Measurements from ENCODE around the gene MCUR1. TPM values are rescaled to one million over a fixed set of nuclear protein-coding genes. Genes with fewer than 3 reads are reported as not detected.
A peak's percentile ranks its signal among the peaks of the same experiment; 100 is the strongest.

MCUR1 gene
- total RNA-seq, 2 experiments from 2014 or later, result 34.8 to 38.0 TPM

GRCh38 chr6:13814938-13815575, 700 bp upstream of the MCUR1 start:
- ATAC-seq, result no peak
- no peak for TF ChIP-seq CTCF (IDR thresholded peaks at IDR 0.05)
- intact Hi-C loops (cut with micrococcal nuclease), result no loop called here
- Mint-ChIP-seq H3K4me1 (ENCODE audit: low read depth) (peaks cover 28% of the 10 kb centered on the region), H3K27ac (peak overlapping the region; percentile 86), H3K36me3 (ENCODE audit: low read depth) (no peaks in the 10 kb centered on the region), H3K27me3 (peaks cover 3% of the 10 kb centered on the region), H3K9me3 (no peaks in the 10 kb centered on the region), H3K4me3 (peak overlapping the region; percentile 86)
- DNase-seq, result no peak
- ChIA-PET CTCF (interaction anchor here (1.1 to 5.9 kb wide), 2 partner anchors 20 to 252 kb away, joined by 3 to 43 read pairs; no protein-coding TSS in a partner anchor), POLR2A (interaction anchor here (1.0 kb wide), 1 partner anchor 26 kb away, joined by 3 read pairs; no protein-coding TSS in a partner anchor)

GRCh38 chr6:13813621-13814175, 659 bp downstream of the MCUR1 start:
- no peak for TF ChIP-seq CTCF (IDR thresholded peaks at IDR 0.05)
- no peak for DNase-seq
- H3K27ac Mint-ChIP-seq, result peak overlapping the region; percentile 76
- H3K27me3 Mint-ChIP-seq, result peaks cover 3% of the 10 kb centered on the region
- intact Hi-C loops (cut with micrococcal nuclease), result no loop called here
- peaks cover 28% of the 10 kb centered on the region for H3K4me1 Mint-ChIP-seq (ENCODE audit: low read depth)
- H3K4me3 Mint-ChIP-seq, result peak overlapping the region; percentile 86
- POLR2A ChIA-PET, result interaction anchor here (0.7 to 1.7 kb wide), 4 partner anchors 11 to 261 kb away, joined by 3 read pairs; no protein-coding TSS in a partner anchor
- CTCF ChIA-PET, result interaction anchor here (1.3 to 5.9 kb wide), 2 partner anchors 19 to 60 kb away, joined by 5 to 43 read pairs; no protein-coding TSS in a partner anchor
- H3K36me3 Mint-ChIP-seq (ENCODE audit: low read depth), result peaks cover under 1% of the 10 kb centered on the region
- no peaks in the 10 kb centered on the region for H3K9me3 Mint-ChIP-seq
- peak; percentile 1 for ATAC-seq

- H3K27me3 Mint-ChIP-seq, result peaks cover 1% of the 10 kb centered on the region
- ATAC-seq (no peak), DNase-seq (no peak)
- intact Hi-C loops (cut with micrococcal nuclease), result no loop called here
- POLR2A ChIA-PET, result interaction anchor here (0.7 to 1.7 kb wide), 2 partner anchors 12 to 26 kb away, joined by 3 read pairs; no protein-coding TSS in a partner anchor
- TF ChIP-seq CTCF (IDR thresholded peaks at IDR 0.05), result no peak
- H3K4me3 Mint-ChIP-seq, result peak overlapping the region; percentile 86
- H3K27ac Mint-ChIP-seq, result peak overlapping the region; percentile 76
- peaks cover 31% of the 10 kb centered on the region for H3K4me1 Mint-ChIP-seq (ENCODE audit: low read depth)
- no peaks in the 10 kb centered on the region for H3K9me3 Mint-ChIP-seq
- H3K36me3 Mint-ChIP-seq (ENCODE audit: low read depth), result peaks cover 4% of the 10 kb centered on the region
- CTCF ChIA-PET, result interaction anchor here (1.3 to 5.9 kb wide), 2 partner anchors 18 to 61 kb away, joined by 5 to 43 read pairs; no protein-coding TSS in a partner anchor
These were observed 1.3 kb downstream of the MCUR1 start for GRCh38 chr6:13813026-13813425.

- Mint-ChIP-seq H3K36me3 (ENCODE audit: low read depth) (peaks cover 5% of the 10 kb centered on the region), H3K4me1 (ENCODE audit: low read depth) (peaks cover 37% of the 10 kb centered on the region), H3K27ac (no peak overlapping the region), H3K4me3 (no peak overlapping the region), H3K9me3 (no peaks in the 10 kb centered on the region), H3K27me3 (no peaks in the 10 kb centered on the region)
- no peak for ATAC-seq
- intact Hi-C loops (cut with micrococcal nuclease), result no loop called here
- no peak for DNase-seq
- POLR2A ChIA-PET, result interaction anchor here (1.1 kb wide), 1 partner anchor 16 kb away, joined by 4 read pairs; no protein-coding TSS in a partner anchor
- TF ChIP-seq CTCF (IDR thresholded peaks at IDR 0.05), result no peak
- CTCF ChIA-PET, result interaction anchor here (1.0 to 5.9 kb wide), 3 partner anchors 12 to 235 kb away, joined by 3 to 43 read pairs (median 3); no protein-coding TSS in a partner anchor
These were observed 2.1 kb downstream of the MCUR1 start for GRCh38 chr6:13812359-13812642.

All from activated CD8-positive, alpha-beta T cell treated with anti-CD3 and anti-CD28 coated beads for 36 hours (primary cell).